ENCODE results near the gene RIBC2.

The RIBC2 gene

GRCh38 chr22:45420539-45420938 is 7.0 kb downstream of the RIBC2 start:
- H3K18ac ChIP-seq (ENCODE audit: low read depth in 1 of 2, low read length in 2 of 2) = no peak overlapping the region
- DNase-seq = no peak
- no peak overlapping the region for H4K8ac ChIP-seq (ENCODE audit: low read length)
- H3K27me3 ChIP-seq (ENCODE audit: control insufficient read depth in 1 of 2, insufficient read depth in 1 of 2, low read length in 2 of 2) = no peaks in the 10 kb centered on the region
- H2BK120ac ChIP-seq (ENCODE audit: low read depth, low read length) = no peak overlapping the region
- no peaks in the 10 kb centered on the region for H3K79me1 ChIP-seq (replicated peaks; ENCODE audit: low read length, poor library complexity, severe bottlenecking)
- no peak overlapping the region for H3K23ac ChIP-seq (ENCODE audit: low read length in 2 of 2)
- H3K4me3 ChIP-seq (ENCODE audit: insufficient read depth in 1 of 2, low read depth in 1 of 2, low read length in 2 of 2) = no peak overlapping the region
- no peaks in the 10 kb centered on the region for H3K4me1 ChIP-seq (ENCODE audit: control insufficient read depth, insufficient read depth, low read depth, low read length)
- peak overlapping the region; percentile 20 for H4K91ac ChIP-seq (ENCODE audit: low read length)
- no peak overlapping the region for H2BK12ac ChIP-seq (ENCODE audit: low read length in 2 of 2)
- H3K36me3 ChIP-seq (ENCODE audit: control insufficient read depth in 1 of 2, insufficient read depth in 2 of 2, low read depth in 1 of 2, low read length in 2 of 2) = no peaks in the 10 kb centered on the region
- H2BK5ac ChIP-seq (ENCODE audit: low read depth, low read length, poor library complexity, severe bottlenecking) = no peak overlapping the region
- no peak overlapping the region for H2BK15ac ChIP-seq (ENCODE audit: low read depth, poor library complexity, severe bottlenecking)
- H2AK5ac ChIP-seq (ENCODE audit: low read length, severe bottlenecking) = no peak overlapping the region
- H2AFZ ChIP-seq (ENCODE audit: low read depth, low read length) = no peak overlapping the region
- H3K9ac ChIP-seq (ENCODE audit: low read length) = no peak overlapping the region
- no peak overlapping the region for H3K27ac ChIP-seq (ENCODE audit: low read length, poor library complexity, severe bottlenecking)
- no peak overlapping the region for H3K4ac ChIP-seq (ENCODE audit: low read depth in 1 of 2, low read length in 2 of 2)
- H3K14ac ChIP-seq (ENCODE audit: low read length in 2 of 2) = no peak overlapping the region
- H3K9me3 ChIP-seq (ENCODE audit: control insufficient read depth, low read length) = no peaks in the 10 kb centered on the region
- 96% methylated on average over 2 of the region's 2 CpGs for WGBS
- H3K4me2 ChIP-seq (ENCODE audit: low read length, poor library complexity, severe bottlenecking) = no peak overlapping the region

- no peak overlapping the region for H3K18ac ChIP-seq (ENCODE audit: low read depth in 1 of 2, low read length in 2 of 2)
- H2BK12ac ChIP-seq (ENCODE audit: low read length in 2 of 2) = no peak overlapping the region
- H3K14ac ChIP-seq (ENCODE audit: low read length in 2 of 2) = no peak overlapping the region
- 86% methylated on average over 2 of the region's 2 CpGs for WGBS
- no peak overlapping the region for H3K4me3 ChIP-seq (ENCODE audit: insufficient read depth in 1 of 2, low read depth in 1 of 2, low read length in 2 of 2)
- H2AFZ ChIP-seq (ENCODE audit: low read depth, low read length) = no peak overlapping the region
- no peak overlapping the region for H4K91ac ChIP-seq (ENCODE audit: low read length)
- no peak overlapping the region for H3K4ac ChIP-seq (ENCODE audit: low read depth in 1 of 2, low read length in 2 of 2)
- H3K9ac ChIP-seq (ENCODE audit: low read length) = no peak overlapping the region
- no peak overlapping the region for H2BK15ac ChIP-seq (ENCODE audit: low read depth, poor library complexity, severe bottlenecking)
- H3K27ac ChIP-seq (ENCODE audit: low read length, poor library complexity, severe bottlenecking) = no peak overlapping the region
- no peak overlapping the region for H4K8ac ChIP-seq (ENCODE audit: low read length)
- H3K27me3 ChIP-seq (ENCODE audit: control insufficient read depth in 1 of 2, insufficient read depth in 1 of 2, low read length in 2 of 2) = no peaks in the 10 kb centered on the region
- H2BK5ac ChIP-seq (ENCODE audit: low read depth, low read length, poor library complexity, severe bottlenecking) = no peak overlapping the region
- H3K9me3 ChIP-seq (ENCODE audit: control insufficient read depth, low read length) = no peaks in the 10 kb centered on the region
- H3K4me1 ChIP-seq (ENCODE audit: control insufficient read depth, insufficient read depth, low read depth, low read length) = no peaks in the 10 kb centered on the region
- H3K23ac ChIP-seq (ENCODE audit: low read length in 2 of 2) = no peak overlapping the region
- no peaks in the 10 kb centered on the region for H3K79me1 ChIP-seq (replicated peaks; ENCODE audit: low read length, poor library complexity, severe bottlenecking)
- no peaks in the 10 kb centered on the region for H3K36me3 ChIP-seq (ENCODE audit: control insufficient read depth in 1 of 2, insufficient read depth in 2 of 2, low read depth in 1 of 2, low read length in 2 of 2)
- DNase-seq = no peak
- H3K4me2 ChIP-seq (ENCODE audit: low read length, poor library complexity, severe bottlenecking) = no peak overlapping the region
- no peak overlapping the region for H2AK5ac ChIP-seq (ENCODE audit: low read length, severe bottlenecking)
- no peak overlapping the region for H2BK120ac ChIP-seq (ENCODE audit: low read depth, low read length)
These were observed 8.0 kb downstream of the RIBC2 start for GRCh38 chr22:45421349-45422055.

- H3K14ac ChIP-seq (ENCODE audit: low read length in 2 of 2) = no peak overlapping the region
- H3K79me1 ChIP-seq (replicated peaks; ENCODE audit: low read length, poor library complexity, severe bottlenecking) = no peaks in the 10 kb centered on the region
- H3K27ac ChIP-seq (ENCODE audit: low read length, poor library complexity, severe bottlenecking) = no peak overlapping the region
- no peak overlapping the region for H2AK5ac ChIP-seq (ENCODE audit: low read length, severe bottlenecking)
- H3K4me1 ChIP-seq (ENCODE audit: control insufficient read depth, insufficient read depth, low read depth, low read length) = no peaks in the 10 kb centered on the region
- no peak overlapping the region for H2BK120ac ChIP-seq (ENCODE audit: low read depth, low read length)
- H3K4ac ChIP-seq (ENCODE audit: low read depth in 1 of 2, low read length in 2 of 2) = no peak overlapping the region
- no peaks in the 10 kb centered on the region for H3K27me3 ChIP-seq (ENCODE audit: control insufficient read depth in 1 of 2, insufficient read depth in 1 of 2, low read length in 2 of 2)
- no peak overlapping the region for H2BK12ac ChIP-seq (ENCODE audit: low read length in 2 of 2)
- no peak overlapping the region for H3K18ac ChIP-seq (ENCODE audit: low read depth in 1 of 2, low read length in 2 of 2)
- no peak overlapping the region for H4K8ac ChIP-seq (ENCODE audit: low read length)
- H3K23ac ChIP-seq (ENCODE audit: low read length in 2 of 2) = no peak overlapping the region
- no peak for DNase-seq
- H2BK15ac ChIP-seq (ENCODE audit: low read depth, poor library complexity, severe bottlenecking) = no peak overlapping the region
- no peak overlapping the region for H2AFZ ChIP-seq (ENCODE audit: low read depth, low read length)
- no peak overlapping the region for H3K4me2 ChIP-seq (ENCODE audit: low read length, poor library complexity, severe bottlenecking)
- 96% methylated on average over 14 of the region's 14 CpGs for WGBS
- H4K91ac ChIP-seq (ENCODE audit: low read length) = no peak overlapping the region
- no peak overlapping the region for H3K9ac ChIP-seq (ENCODE audit: low read length)
- peaks cover 6% of the 10 kb centered on the region for H3K9me3 ChIP-seq (ENCODE audit: control insufficient read depth, low read length)
- no peak overlapping the region for H3K4me3 ChIP-seq (ENCODE audit: insufficient read depth in 1 of 2, low read depth in 1 of 2, low read length in 2 of 2)
- no peaks in the 10 kb centered on the region for H3K36me3 ChIP-seq (ENCODE audit: control insufficient read depth in 1 of 2, insufficient read depth in 2 of 2, low read depth in 1 of 2, low read length in 2 of 2)
- no peak overlapping the region for H2BK5ac ChIP-seq (ENCODE audit: low read depth, low read length, poor library complexity, severe bottlenecking)
These were observed 8.9 kb downstream of the RIBC2 start for GRCh38 chr22:45422237-45422983.

GRCh38 chr22:45423524-45423923 is 10.0 kb downstream of the RIBC2 start:
- 91% methylated on average over 4 of the region's 4 CpGs for WGBS
- no peak for DNase-seq
- Histone ChIP-seq H2AFZ (ENCODE audit: low read depth, low read length) (no peak overlapping the region), H2BK5ac (ENCODE audit: low read depth, low read length, poor library complexity, severe bottlenecking) (no peak overlapping the region), H2BK120ac (ENCODE audit: low read depth, low read length) (no peak overlapping the region), H4K8ac (ENCODE audit: low read length) (no peak overlapping the region), H3K4me2 (ENCODE audit: low read length, poor library complexity, severe bottlenecking) (no peak overlapping the region), H3K27ac (ENCODE audit: low read length, poor library complexity, severe bottlenecking) (no peak overlapping the region), H3K9ac (ENCODE audit: low read length) (no peak overlapping the region), H3K27me3 (ENCODE audit: control insufficient read depth in 1 of 2, insufficient read depth in 1 of 2, low read length in 2 of 2) (peaks cover 0 to under 1% of the 10 kb centered on the region in 2 experiments), H3K23ac (ENCODE audit: low read length in 2 of 2) (no peak overlapping the region), H3K9me3 (ENCODE audit: control insufficient read depth, low read length) (peaks cover 6% of the 10 kb centered on the region), H3K4me1 (ENCODE audit: control insufficient read depth, insufficient read depth, low read depth, low read length) (no peaks in the 10 kb centered on the region), H3K4ac (ENCODE audit: low read depth in 1 of 2, low read length in 2 of 2) (no peak overlapping the region), H3K14ac (ENCODE audit: low read length in 2 of 2) (no peak overlapping the region), H4K91ac (ENCODE audit: low read length) (no peak overlapping the region), H3K4me3 (ENCODE audit: insufficient read depth in 1 of 2, low read depth in 1 of 2, low read length in 2 of 2) (no peak overlapping the region), H3K79me1 (replicated peaks; ENCODE audit: low read length, poor library complexity, severe bottlenecking) (no peaks in the 10 kb centered on the region), H2AK5ac (ENCODE audit: low read length, severe bottlenecking) (no peak overlapping the region), H3K18ac (ENCODE audit: low read depth in 1 of 2, low read length in 2 of 2) (no peak overlapping the region), H2BK12ac (ENCODE audit: low read length in 2 of 2) (no peak overlapping the region), H2BK15ac (ENCODE audit: low read depth, poor library complexity, severe bottlenecking) (no peak overlapping the region), H3K36me3 (ENCODE audit: control insufficient read depth in 1 of 2, insufficient read depth in 2 of 2, low read depth in 1 of 2, low read length in 2 of 2) (no peaks in the 10 kb centered on the region)
